T47D (cell line): ENCODE results near the gene CYP3A5.
"Not testable (repeated sequence)": the region's sequence is repeated elsewhere in the genome, so short reads cannot be mapped to it uniquely, and the experiment has no call there.

ENCODE experiments used
- DNase-seq, 2 experiments: peaks; one replicate each; pipeline versions ENCODE4 v3.0.0 to v3.0.0-alpha.2; 2011 to 2012; ENCODE audit warnings: low read depth in 1 of 2, low spot score in 1 of 2
- JUND ChIP-seq: IDR thresholded peaks from 2 replicates; pipeline ENCODE4 v1.6.1; 2012; ENCODE audit warnings: low read depth
- in situ Hi-C: cut with HindIII; loops from 2 replicates; pipeline ENCODE4 v1.10.0; 2016; ENCODE audit warnings: low sequenced_read_pairs, low pct_unique_long_range_greater_than_20kb

The CYP3A5 gene

GRCh38 chr7:99679400-99680191, at the start of gene CYP3A5:
Gene CYP3A5 (minus strand): TSS chr7:99679996. CDS start chr7:99679896, 100 bp downstream.
- TF ChIP-seq JUND: no peak
- DNase-seq: peak in 1 of 2 experiments; percentile 9
- in situ Hi-C loops: no loop called here

DNA sequence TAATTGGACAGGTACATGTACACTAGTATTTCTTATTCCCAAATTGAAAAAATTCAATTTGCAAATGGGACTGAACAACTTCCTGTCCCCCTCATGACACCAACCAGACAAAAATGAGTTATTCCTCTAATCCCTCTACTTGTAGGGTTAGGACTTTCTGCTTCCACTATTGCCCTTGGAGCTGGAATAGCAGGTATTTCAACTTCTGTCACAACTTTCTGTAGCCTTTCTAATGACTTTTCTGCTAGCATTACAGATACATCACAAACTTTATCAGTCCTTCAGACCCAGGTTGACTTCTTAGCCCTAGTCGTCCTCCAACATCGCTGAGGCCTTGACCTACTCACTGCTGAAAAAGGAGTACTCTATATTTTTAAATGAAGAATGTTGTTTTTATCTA, 48.8 kb upstream of the CYP3A5 start:
- in situ Hi-C loops: no loop called here
- peak in 1 of 2 experiments; percentile 64 for DNase-seq

GRCh38 chr7:99723201-99723600, 43.4 kb upstream of the CYP3A5 start:
- DNase-seq, in situ Hi-C loops: not testable (repeated sequence)

More for the DNA sequence above, 48.8 kb upstream of the CYP3A5 start:
- TF ChIP-seq JUND: no peak

GRCh38 chr7:99720800-99721595, 41.2 kb upstream of the CYP3A5 start:
- no peak for DNase-seq
- in situ Hi-C loops: no loop called here
- TF ChIP-seq JUND: no peak

GRCh38 chr7:99719996-99720769, 40.4 kb upstream of the CYP3A5 start:
- in situ Hi-C loops: no loop called here
- no peak for TF ChIP-seq JUND
- no peak for DNase-seq

- no peak for DNase-seq
- TF ChIP-seq JUND: no peak
- in situ Hi-C loops: no loop called here
Measured at GRCh38 chr7:99713995-99714570, 34.3 kb upstream of the CYP3A5 start.

- no peak for DNase-seq
- no peak for TF ChIP-seq JUND
- in situ Hi-C loops: no loop called here
Measured at GRCh38 chr7:99709838-99710578, 30.2 kb upstream of the CYP3A5 start.

DNA sequence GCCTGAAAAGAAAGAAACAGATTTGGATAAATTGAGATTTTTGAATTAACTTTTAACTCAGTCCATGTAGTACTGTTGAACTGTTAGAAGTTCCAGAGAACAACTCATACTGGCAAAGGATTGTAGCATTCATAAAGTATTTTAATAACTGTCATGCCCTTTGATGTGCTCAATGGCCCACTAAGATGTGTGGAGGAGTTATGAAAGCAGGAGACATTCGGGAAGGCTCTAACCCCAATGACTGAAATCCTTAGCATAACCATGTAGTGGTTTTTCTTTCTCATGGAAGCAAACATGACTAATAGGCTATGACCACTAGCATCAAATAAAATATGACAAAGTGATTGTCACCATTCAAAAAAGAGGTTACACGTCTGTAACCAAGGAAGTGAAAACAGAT, 29.5 kb upstream of the CYP3A5 start:
- in situ Hi-C loops: no loop called here
- DNase-seq: no peak
- no peak for TF ChIP-seq JUND

- peak in 1 of 2 experiments; percentile 22 for DNase-seq
- no peak for TF ChIP-seq JUND
- in situ Hi-C loops: no loop called here
Measured at GRCh38 chr7:99707096-99707495, 27.3 kb upstream of the CYP3A5 start.

GRCh38 chr7:99699946-99700345, 20.1 kb upstream of the CYP3A5 start:
- in situ Hi-C loops: no loop called here
- no peak for DNase-seq
- no peak for TF ChIP-seq JUND

GRCh38 chr7:99698867-99699730, 19.3 kb upstream of the CYP3A5 start:
- DNase-seq, in situ Hi-C loops: not testable (repeated sequence)
